ENCODE measurements around the gene P2RY8.

P2RY8 gene

DNA sequence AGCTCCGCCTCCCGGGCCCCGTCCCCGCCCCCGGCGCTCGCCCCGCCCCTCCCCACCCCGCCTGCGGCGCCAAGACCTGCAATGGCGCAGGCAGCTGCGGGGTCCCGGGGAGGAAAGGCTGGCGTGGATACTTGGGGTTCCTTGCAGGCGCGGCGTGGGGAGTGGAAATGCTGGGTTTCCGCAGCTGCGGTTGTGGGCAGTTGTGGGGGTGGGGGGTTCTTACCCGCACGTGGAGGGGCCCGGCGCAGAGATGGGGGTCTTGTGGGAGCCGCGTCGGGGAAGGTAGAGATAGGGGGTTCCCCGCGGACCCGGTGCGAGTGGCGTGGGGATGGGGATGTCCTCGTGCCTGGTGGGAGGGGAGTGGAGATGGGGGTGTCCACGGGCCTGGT lies 83.6 kb downstream of the P2RY8 start:
- H3K9ac ChIP-seq (ENCODE audit: low read length): peak overlapping the region; percentile 78
- no peak overlapping the region for H2BK120ac ChIP-seq (ENCODE audit: low read depth, low read length)
- H2BK15ac ChIP-seq (ENCODE audit: low read depth, poor library complexity, severe bottlenecking): no peak overlapping the region
- H2AK5ac ChIP-seq (ENCODE audit: low read length, severe bottlenecking): no peak overlapping the region
- peak overlapping the region; percentile 78 to 98 for H3K4ac ChIP-seq (ENCODE audit: low read depth in 1 of 2, low read length in 2 of 2)
- peak overlapping the region; percentile 58 to 97 for H3K18ac ChIP-seq (ENCODE audit: low read depth in 1 of 2, low read length in 2 of 2)
- H4K91ac ChIP-seq (ENCODE audit: low read length): peak overlapping the region; percentile 89
- peaks cover 19% of the 10 kb centered on the region for H3K4me1 ChIP-seq (ENCODE audit: control insufficient read depth, insufficient read depth, low read depth, low read length)
- peak overlapping the region; percentile 98 for H3K27ac ChIP-seq (ENCODE audit: low read length, poor library complexity, severe bottlenecking)
- peak overlapping the region in 1 of 2 experiments; percentile 84 for H2BK12ac ChIP-seq (ENCODE audit: low read length in 2 of 2)
- H2BK5ac ChIP-seq (ENCODE audit: low read depth, low read length, poor library complexity, severe bottlenecking): no peak overlapping the region
- peak overlapping the region; percentile 94 for H4K8ac ChIP-seq (ENCODE audit: low read length)
- peaks cover 34% of the 10 kb centered on the region for H3K79me1 ChIP-seq (replicated peaks; ENCODE audit: low read length, poor library complexity, severe bottlenecking)
- no peak for DNase-seq
- H3K27me3 ChIP-seq (ENCODE audit: control insufficient read depth in 1 of 2, insufficient read depth in 1 of 2, low read length in 2 of 2): peaks cover 6 to 18% of the 10 kb centered on the region in 2 experiments
- peak overlapping the region; percentile 73 to 78 for H3K4me3 ChIP-seq (ENCODE audit: insufficient read depth in 1 of 2, low read depth in 1 of 2, low read length in 2 of 2)
- H3K9me3 ChIP-seq (ENCODE audit: control insufficient read depth, low read length): no peaks in the 10 kb centered on the region
- H3K14ac ChIP-seq (ENCODE audit: low read length in 2 of 2): no peak overlapping the region
- 0% methylated on average over 25 of the region's 34 CpGs for WGBS
- H2AFZ ChIP-seq (ENCODE audit: low read depth, low read length): peak overlapping the region; percentile 98
- H3K36me3 ChIP-seq (ENCODE audit: control insufficient read depth in 1 of 2, insufficient read depth in 2 of 2, low read depth in 1 of 2, low read length in 2 of 2): peaks cover 2 to 4% of the 10 kb centered on the region in 2 experiments
- peak overlapping the region in 1 of 2 experiments; percentile 80 for H3K23ac ChIP-seq (ENCODE audit: low read length in 2 of 2)
- H3K4me2 ChIP-seq (ENCODE audit: low read length, poor library complexity, severe bottlenecking): peak overlapping the region; percentile 74

DNA sequence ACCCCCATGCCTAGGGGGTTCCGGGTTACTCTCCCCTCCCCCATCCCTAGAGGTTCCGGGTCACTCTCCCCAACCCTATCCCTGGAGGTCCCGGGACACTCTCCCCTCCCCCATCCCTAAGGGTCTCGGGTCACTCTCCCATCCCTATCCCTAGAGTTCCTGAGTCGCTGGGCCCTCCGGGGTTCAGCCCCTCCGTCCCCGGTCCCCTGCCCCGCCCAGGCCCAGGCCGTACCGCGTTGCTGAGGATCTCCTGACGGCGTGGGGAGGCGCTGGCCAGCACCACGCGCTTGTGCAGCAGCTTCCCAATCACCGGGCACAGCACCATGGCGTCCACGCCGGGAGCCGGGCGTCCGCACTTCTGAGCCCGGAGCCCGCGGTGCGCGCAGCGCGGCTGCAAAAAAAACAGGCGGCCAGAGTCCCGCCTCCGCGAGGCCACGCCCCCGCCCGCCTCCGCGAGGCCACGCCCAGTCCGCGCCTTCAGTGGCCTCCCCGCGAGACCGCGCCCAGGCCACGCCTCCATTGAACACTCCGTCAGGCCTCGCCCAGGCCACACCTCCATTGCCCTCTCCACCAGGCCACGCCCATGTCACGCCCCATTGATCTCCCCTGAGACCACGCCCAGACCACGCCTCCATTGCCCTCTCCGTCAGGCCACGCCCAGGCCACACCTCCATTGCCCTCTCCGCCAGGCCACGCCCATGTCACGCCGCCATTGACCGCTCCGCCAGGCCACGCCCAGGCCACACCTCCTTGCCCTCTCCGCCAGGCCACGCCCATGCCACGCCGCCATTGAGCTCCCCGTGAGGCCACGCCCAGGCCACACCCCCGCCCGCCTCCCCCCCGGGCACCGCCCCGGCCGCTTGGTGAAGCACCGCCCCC lies 84.2 kb downstream of the P2RY8 start, which contains the start of gene ASMTL:
TSS of gene ASMTL (minus strand) at position 394 of the 879 bp plus-strand sequence. CDS start at position 325, 69 bp downstream.
- H3K27me3 ChIP-seq (ENCODE audit: control insufficient read depth in 1 of 2, insufficient read depth in 1 of 2, low read length in 2 of 2): peaks cover 6 to 15% of the 10 kb centered on the region in 2 experiments
- H3K9me3 ChIP-seq (ENCODE audit: control insufficient read depth, low read length): no peaks in the 10 kb centered on the region
- no peak within 1 kb of the TSS for H2AK5ac ChIP-seq (ENCODE audit: low read length, severe bottlenecking)
- peak within 1 kb of the TSS; percentile 89 for H4K91ac ChIP-seq (ENCODE audit: low read length)
- H2AFZ ChIP-seq (ENCODE audit: low read depth, low read length): peak within 1 kb of the TSS; percentile 98
- H3K18ac ChIP-seq (ENCODE audit: low read depth in 1 of 2, low read length in 2 of 2): peak within 1 kb of the TSS; percentile 84 to 97
- DNase-seq: peak; percentile 97
- peak within 1 kb of the TSS; percentile 59 for H2BK120ac ChIP-seq (ENCODE audit: low read depth, low read length)
- no peak within 1 kb of the TSS for H2BK5ac ChIP-seq (ENCODE audit: low read depth, low read length, poor library complexity, severe bottlenecking)
- H3K14ac ChIP-seq (ENCODE audit: low read length in 2 of 2): peak within 1 kb of the TSS in 1 of 2 experiments; percentile 99
- H3K23ac ChIP-seq (ENCODE audit: low read length in 2 of 2): peak within 1 kb of the TSS in 1 of 2 experiments; percentile 99
- H3K9ac ChIP-seq (ENCODE audit: low read length): peak within 1 kb of the TSS; percentile 93
- H3K4me1 ChIP-seq (ENCODE audit: control insufficient read depth, insufficient read depth, low read depth, low read length): peaks cover 19% of the 10 kb centered on the region
- peak within 1 kb of the TSS; percentile 98 for H3K27ac ChIP-seq (ENCODE audit: low read length, poor library complexity, severe bottlenecking)
- H2BK12ac ChIP-seq (ENCODE audit: low read length in 2 of 2): peak within 1 kb of the TSS in 1 of 2 experiments; percentile 84
- H3K36me3 ChIP-seq (ENCODE audit: control insufficient read depth in 1 of 2, insufficient read depth in 2 of 2, low read depth in 1 of 2, low read length in 2 of 2): peaks cover 5 to 8% of the 10 kb centered on the region in 2 experiments
- H2BK15ac ChIP-seq (ENCODE audit: low read depth, poor library complexity, severe bottlenecking): no peak within 1 kb of the TSS
- H4K8ac ChIP-seq (ENCODE audit: low read length): peak within 1 kb of the TSS; percentile 94
- under 1% methylated on average over 56 of the region's 76 CpGs for WGBS
- H3K4me2 ChIP-seq (ENCODE audit: low read length, poor library complexity, severe bottlenecking): peak within 1 kb of the TSS; percentile 95
- peak within 1 kb of the TSS; percentile 88 to 98 for H3K4me3 ChIP-seq (ENCODE audit: insufficient read depth in 1 of 2, low read depth in 1 of 2, low read length in 2 of 2)
- peak within 1 kb of the TSS; percentile 78 to 98 for H3K4ac ChIP-seq (ENCODE audit: low read depth in 1 of 2, low read length in 2 of 2)
- H3K79me1 ChIP-seq (replicated peaks; ENCODE audit: low read length, poor library complexity, severe bottlenecking): peaks cover 34% of the 10 kb centered on the region

DNA sequence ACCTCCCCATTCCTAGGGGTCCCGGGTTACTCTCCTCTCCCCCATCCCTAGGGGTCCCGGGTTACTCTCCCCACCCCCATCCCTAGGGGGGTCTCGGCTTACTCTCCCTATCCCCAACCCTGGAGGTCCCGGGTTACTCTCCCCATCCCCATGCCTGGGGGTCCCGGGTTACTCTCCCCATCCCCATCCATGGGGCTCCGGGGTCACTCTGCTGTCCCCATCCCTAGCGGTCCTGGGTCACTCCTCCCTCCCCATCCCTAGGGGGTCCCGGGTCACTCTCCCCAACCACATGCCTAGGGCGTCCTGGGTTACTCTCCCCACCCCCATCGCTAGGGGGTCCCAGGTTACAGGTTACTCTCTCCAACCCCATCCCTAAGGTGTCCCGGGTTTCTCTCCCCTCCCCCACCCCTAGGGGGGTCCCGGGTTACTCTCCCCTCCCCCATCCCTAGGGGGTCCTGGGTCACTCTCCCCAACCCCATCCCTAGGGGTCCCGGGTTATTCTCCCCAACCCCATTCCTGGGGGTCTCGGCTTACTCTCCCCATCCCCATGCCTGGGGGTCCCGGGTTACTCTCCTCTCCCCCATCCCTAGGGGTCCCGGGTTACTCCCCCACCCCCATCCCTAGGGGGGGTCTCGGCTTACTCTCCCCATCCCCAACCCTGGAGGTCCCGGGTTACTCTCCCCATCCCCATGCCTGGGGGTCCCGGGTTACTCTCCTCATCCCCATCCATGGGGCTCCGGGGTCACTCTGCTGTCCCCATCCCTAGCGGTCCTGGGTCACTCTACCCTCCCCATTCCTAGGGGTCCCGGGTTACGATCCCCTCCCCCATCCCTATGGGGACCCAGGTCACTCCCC lies 85.1 kb downstream of the P2RY8 start:
- Histone ChIP-seq H3K79me1 (replicated peaks; ENCODE audit: low read length, poor library complexity, severe bottlenecking) (peaks cover 34% of the 10 kb centered on the region), H3K4ac (ENCODE audit: low read depth in 1 of 2, low read length in 2 of 2) (peak overlapping the region; percentile 62 to 96), H2BK15ac (ENCODE audit: low read depth, poor library complexity, severe bottlenecking) (no peak overlapping the region), H3K36me3 (ENCODE audit: control insufficient read depth in 1 of 2, insufficient read depth in 2 of 2, low read depth in 1 of 2, low read length in 2 of 2) (peaks cover 5 to 10% of the 10 kb centered on the region in 2 experiments), H3K23ac (ENCODE audit: low read length in 2 of 2) (no peak overlapping the region), H2AK5ac (ENCODE audit: low read length, severe bottlenecking) (peak overlapping the region; percentile 69), H3K18ac (ENCODE audit: low read depth in 1 of 2, low read length in 2 of 2) (peak overlapping the region in 1 of 2 experiments; percentile 21), H3K9me3 (ENCODE audit: control insufficient read depth, low read length) (no peaks in the 10 kb centered on the region), H3K27me3 (ENCODE audit: control insufficient read depth in 1 of 2, insufficient read depth in 1 of 2, low read length in 2 of 2) (peaks cover 6 to 8% of the 10 kb centered on the region in 2 experiments), H3K4me3 (ENCODE audit: insufficient read depth in 1 of 2, low read depth in 1 of 2, low read length in 2 of 2) (peak overlapping the region; percentile 88 to 98), H3K4me2 (ENCODE audit: low read length, poor library complexity, severe bottlenecking) (peak overlapping the region; percentile 95), H2AFZ (ENCODE audit: low read depth, low read length) (no peak overlapping the region), H4K91ac (ENCODE audit: low read length) (no peak overlapping the region), H3K4me1 (ENCODE audit: control insufficient read depth, insufficient read depth, low read depth, low read length) (peaks cover 23% of the 10 kb centered on the region), H2BK12ac (ENCODE audit: low read length in 2 of 2) (no peak overlapping the region), H4K8ac (ENCODE audit: low read length) (peak overlapping the region; percentile 42), H3K14ac (ENCODE audit: low read length in 2 of 2) (peak overlapping the region in 1 of 2 experiments; percentile 57), H3K27ac (ENCODE audit: low read length, poor library complexity, severe bottlenecking) (no peak overlapping the region), H2BK5ac (ENCODE audit: low read depth, low read length, poor library complexity, severe bottlenecking) (no peak overlapping the region), H2BK120ac (ENCODE audit: low read depth, low read length) (peak overlapping the region; percentile 59), H3K9ac (ENCODE audit: low read length) (peak overlapping the region; percentile 93)
- no peak for DNase-seq
- WGBS: 34% methylated on average over 23 of the region's 23 CpGs

Data from mesenchymal stem cell (in vitro differentiated cells and primary cell).